ENCODE measurements around the gene DNLZ.

DNLZ gene

DNA sequence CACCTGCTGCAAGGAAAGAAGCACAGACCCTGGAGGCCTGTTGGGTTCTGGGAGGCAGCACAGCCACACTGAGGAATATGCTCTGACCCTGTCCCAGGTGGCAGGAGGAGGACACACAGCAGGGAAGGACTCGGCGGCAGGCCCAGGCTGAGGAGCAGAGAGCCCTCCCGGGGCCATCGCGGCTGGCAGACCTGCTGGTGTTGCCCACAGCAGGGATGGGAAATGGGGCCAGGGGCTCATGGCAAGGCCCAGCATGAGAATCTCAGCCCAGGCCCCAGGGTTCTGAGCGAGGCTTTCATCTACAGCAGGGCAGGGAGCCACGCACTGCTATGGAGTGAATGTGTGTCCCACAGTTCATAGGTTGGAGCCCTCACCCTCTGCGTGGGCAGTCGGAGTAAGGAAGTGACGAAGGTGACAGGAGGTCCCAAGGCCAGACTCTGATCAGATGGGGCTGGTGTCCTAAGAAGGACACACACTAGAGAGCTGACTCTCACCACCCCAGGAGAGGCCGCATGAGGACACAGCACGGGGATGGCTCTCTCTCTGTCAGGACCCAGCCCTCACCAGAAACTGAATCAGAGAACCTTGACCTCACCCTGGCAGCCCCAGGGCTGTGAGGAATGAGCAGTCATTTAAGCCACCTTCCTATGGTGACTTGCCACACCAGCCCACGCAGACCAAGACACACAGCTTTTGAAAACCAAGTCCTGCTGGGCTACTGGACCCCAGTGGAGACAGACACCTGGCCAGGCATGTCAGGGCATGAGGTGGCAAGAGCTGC lies 46.5 kb downstream of the DNLZ start:
- DNase-seq (ENCODE audit: low read depth), result no peak

- no peak for DNase-seq (ENCODE audit: low read depth)
Observed at GRCh38 chr9:136316271-136316751, 47.2 kb downstream of the DNLZ start.

GRCh38 chr9:136314944-136315343 lies 48.6 kb downstream of the DNLZ start:
- no peak for DNase-seq (ENCODE audit: low read depth)

DNA sequence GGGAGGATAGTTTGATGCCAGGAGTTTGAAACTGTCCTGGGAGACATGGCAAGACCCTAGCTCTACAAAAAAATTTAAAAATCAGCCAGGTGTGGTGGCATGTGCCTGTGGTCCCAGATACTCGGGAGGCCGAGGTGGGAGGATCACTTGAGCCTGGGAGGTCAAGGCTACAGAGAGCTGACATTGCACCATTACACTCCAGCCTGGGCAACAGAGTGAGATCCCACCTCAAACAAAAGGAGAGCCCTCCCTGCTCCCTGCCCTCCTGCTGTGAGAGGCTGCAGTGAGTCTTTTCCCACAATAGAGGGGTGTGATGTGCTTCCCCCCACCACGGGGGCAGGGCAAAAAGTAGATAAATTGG lies 49.5 kb downstream of the DNLZ start:
- DNase-seq (ENCODE audit: low read depth), result no peak

DNA sequence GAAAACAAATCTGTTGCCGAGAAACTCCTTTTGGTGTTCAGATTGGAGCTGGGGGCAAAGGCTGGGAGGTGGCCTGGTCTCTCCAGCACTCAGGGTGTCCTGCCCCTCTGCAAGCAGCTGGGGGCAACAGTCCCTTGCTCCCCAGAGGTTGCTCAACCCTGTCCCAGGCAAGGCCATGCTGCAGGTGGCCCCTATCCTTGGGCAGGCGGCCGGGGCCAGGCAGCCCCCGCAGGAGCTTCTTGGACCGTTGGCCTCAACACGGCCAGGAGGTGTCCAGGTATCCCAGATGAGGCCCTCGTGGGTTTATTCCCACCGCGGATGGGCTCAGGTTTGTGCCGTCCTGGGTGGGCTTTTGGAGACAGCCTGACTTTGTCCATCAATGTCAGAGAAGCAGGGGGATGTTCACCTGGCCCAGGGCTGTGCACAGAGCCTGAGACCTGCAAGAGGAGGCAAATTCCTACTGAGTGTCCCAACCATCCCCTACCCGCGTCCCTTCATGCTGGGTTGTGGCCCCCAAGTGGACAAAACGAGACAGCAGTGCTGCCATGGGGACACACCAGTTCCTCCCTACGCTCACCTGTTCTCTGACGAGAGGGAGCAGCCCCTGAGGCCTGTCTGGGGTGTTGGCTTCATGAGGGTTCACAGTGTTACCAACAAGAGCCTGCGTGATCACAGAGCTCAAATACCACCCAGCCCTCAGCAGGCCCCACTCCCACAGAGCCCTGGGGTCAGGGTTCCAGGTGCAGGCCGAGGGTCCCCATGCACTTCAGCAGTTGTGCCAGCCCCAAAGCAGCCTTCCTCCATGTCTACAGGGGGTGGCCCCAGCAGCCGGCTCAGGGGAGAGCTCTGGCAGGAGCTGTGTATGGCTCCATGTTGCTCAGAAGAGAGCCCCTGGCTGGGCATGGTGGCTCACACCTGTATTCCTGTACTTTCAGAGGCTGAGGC lies 50.2 kb downstream of the DNLZ start:
- DNase-seq (ENCODE audit: low read depth), result no peak

GRCh38 chr9:136312436-136312835 lies 51.1 kb downstream of the DNLZ start:
- peak; percentile 53 for DNase-seq (ENCODE audit: low read depth)

- DNase-seq (ENCODE audit: low read depth), result no peak
Observed at GRCh38 chr9:136312009-136312375, 51.6 kb downstream of the DNLZ start.

- no peak for DNase-seq (ENCODE audit: low read depth)
Observed at GRCh38 chr9:136311051-136312008, 52.2 kb downstream of the DNLZ start.

DNA sequence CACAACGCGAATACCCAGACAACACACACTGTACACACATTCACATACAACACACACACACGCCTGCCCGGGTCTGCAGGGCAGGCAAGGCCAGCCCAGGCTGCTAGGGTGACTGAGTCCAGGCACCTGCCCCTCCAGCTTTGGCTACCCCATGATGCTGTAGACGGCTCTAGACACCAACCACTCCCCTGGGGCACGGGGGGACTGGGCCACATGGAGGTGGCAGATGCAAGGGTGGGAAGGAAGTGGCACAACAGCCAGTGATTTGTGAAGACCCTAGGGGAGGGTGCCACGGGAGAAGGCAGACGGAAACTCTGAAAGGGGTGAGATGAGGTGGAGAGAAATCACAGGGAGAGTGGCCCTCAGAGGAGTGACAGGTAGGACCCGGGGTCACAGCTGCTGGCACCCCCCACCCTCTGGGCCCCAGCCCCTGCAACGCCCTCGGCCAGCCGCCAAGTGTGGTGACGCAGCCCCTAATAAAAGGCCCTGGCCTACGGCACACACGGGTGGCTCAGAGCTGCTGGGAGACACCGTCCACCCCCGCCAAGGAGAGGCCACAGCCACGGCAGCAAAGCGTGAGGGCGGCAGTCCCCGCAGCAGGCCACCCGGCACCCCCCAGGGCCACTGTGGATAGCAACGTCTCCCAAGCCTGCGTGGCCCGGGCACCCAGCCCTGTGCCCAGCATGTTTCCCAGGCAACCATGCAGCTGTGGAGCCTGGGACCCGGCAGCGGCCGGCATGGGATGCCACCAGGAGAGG lies 53.1 kb downstream of the DNLZ start:
- DNase-seq (ENCODE audit: low read depth), result no peak

GRCh38 chr9:136309806-136310220 lies 53.7 kb downstream of the DNLZ start:
- DNase-seq (ENCODE audit: low read depth), result no peak
